ENCODE measurements around the gene SH2D7.

SH2D7 gene

DNA sequence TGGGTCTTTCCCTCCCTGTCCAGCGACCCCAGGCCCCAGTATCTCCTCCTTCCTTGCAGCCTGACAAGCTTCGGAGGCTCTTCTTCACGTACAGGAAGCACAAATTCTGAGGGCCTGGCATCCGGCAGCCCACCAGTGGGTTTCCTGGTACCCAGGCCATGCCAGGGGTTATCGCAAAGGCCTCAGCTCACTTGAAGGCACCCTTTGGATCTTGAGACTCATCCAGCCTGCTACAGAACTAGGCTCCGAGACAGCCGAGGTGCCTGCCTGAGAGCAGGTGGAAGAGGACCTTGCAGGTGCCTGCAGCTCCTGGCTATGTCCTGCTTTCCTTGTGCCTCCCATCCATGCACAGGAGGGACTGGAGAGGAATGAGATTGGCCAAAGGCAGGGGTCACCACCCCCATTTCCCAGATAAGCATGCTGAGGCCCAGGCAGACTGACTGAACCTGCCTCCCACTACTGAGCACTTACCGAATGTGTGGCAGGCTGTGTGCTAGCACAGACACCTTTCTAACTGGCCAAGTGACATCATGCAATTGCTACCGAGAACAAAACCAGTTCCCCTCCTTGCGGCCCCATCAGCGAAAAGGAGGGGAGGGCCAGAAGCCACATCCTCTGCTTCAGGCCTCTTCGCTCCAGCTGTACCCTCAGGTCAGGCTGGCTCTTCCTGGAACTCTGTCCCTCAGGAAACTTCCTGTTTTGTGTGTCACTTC lies 11.2 kb downstream of the SH2D7 start:
- in situ Hi-C loops (cut with MboI; ENCODE audit: low sequenced_read_pairs), result loop anchor here (25.0 kb wide), 1 partner anchor 141 kb away; no protein-coding TSS in a partner anchor

DNA sequence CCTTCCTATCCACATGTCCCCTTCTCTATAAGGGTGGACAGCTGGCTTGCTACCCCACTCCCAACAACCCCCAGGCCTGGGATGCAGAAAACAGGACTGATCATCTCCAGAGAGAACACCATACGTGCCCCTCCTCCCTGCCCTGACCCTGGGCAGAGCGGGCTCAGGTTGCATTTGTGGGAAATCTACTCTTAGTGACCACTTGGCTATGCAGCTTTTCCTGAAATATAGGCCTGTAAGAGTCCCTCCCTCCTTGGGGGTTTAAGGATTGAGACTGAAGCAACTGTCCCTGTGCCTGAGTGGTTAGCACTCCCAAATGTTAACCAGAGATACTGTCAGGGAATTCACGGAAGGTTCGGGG lies 11.7 kb downstream of the SH2D7 start:
- in situ Hi-C loops (cut with MboI; ENCODE audit: low sequenced_read_pairs), result loop anchor here (25.0 kb wide), 1 partner anchor 142 kb away; no protein-coding TSS in a partner anchor

GRCh38 chr15:78104566-78105475 lies 12.5 kb downstream of the SH2D7 start:
- in situ Hi-C loops (cut with MboI; ENCODE audit: low sequenced_read_pairs), result loop anchor here (25.0 kb wide), 1 partner anchor 143 kb away; no protein-coding TSS in a partner anchor

GRCh38 chr15:78105476-78106241 lies 13.3 kb downstream of the SH2D7 start:
- in situ Hi-C loops (cut with MboI; ENCODE audit: low sequenced_read_pairs), result loop anchor here (25.0 kb wide), 1 partner anchor 143 kb away; no protein-coding TSS in a partner anchor

- in situ Hi-C loops (cut with MboI; ENCODE audit: low sequenced_read_pairs), result loop anchor here (25.0 kb wide), 1 partner anchor 145 kb away; no protein-coding TSS in a partner anchor
These were observed 15.1 kb downstream of the SH2D7 start for GRCh38 chr15:78107471-78107870.

DNA sequence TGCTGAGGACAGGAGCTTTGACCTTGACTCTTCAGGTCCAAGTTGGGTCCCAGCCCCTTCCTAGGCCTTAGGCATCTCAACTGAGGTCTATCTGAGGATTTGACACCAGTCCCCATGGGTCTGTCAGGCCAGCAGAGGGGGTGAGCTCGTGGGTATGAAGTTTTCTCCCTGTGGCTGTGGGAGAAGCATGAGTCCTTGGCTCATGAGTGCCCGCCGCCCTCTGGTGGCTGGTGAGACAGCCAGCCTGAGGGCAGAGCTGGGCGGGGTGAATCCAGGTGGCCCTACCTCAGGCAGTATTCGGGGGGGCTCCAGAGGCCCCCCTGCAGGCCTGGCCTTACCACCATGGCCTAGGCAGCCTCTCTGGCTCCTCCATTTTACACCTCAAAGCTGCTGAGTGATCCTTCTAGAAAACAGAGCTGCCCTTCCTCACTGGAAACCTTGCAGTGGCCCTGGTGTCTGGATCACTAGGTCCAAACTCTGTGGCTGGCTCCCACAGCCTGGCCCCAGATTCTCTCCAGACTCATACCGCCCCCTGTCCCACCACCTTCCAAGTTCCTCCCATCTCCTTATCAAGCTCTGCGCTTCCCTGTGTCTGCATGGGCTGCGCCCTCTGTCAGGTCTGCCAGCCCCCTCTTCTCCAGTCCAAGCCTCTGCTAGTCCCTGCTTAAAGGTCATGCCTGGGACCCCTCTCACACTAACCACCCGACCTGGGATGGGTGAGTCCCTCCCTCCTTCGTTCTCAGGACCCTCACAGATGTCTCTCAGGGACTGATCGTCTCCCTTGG lies 16.1 kb downstream of the SH2D7 start:
- in situ Hi-C loops (cut with MboI; ENCODE audit: low sequenced_read_pairs), result loop anchor here (25.0 kb wide), 1 partner anchor 146 kb away; no protein-coding TSS in a partner anchor

DNA sequence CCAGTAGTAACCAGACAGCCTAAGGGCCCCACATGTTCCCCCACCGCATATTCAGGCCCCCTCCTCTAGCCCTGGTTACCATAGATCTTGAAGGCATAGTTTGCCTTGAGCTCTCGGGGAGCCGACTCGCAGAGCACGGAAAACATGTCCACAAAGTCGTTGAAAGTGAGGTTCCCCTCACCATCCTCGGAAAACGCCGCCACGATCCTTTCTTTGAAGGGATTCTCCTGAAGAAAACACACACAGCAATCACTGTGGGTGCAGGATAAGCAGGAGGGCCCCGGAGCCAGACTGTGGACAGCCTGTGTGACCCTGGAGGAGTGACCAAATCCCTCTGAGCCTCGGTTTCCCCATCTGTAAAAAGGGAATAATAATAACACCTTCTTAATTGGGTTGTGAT lies 16.8 kb downstream of the SH2D7 start:
- in situ Hi-C loops (cut with MboI; ENCODE audit: low sequenced_read_pairs), result loop anchor here (25.0 kb wide), 1 partner anchor 147 kb away; no protein-coding TSS in a partner anchor

- in situ Hi-C loops (cut with MboI; ENCODE audit: low sequenced_read_pairs), result loop anchor here (25.0 kb wide), 1 partner anchor 148 kb away; no protein-coding TSS in a partner anchor
These were observed 17.7 kb downstream of the SH2D7 start for GRCh38 chr15:78110096-78110495.

DNA sequence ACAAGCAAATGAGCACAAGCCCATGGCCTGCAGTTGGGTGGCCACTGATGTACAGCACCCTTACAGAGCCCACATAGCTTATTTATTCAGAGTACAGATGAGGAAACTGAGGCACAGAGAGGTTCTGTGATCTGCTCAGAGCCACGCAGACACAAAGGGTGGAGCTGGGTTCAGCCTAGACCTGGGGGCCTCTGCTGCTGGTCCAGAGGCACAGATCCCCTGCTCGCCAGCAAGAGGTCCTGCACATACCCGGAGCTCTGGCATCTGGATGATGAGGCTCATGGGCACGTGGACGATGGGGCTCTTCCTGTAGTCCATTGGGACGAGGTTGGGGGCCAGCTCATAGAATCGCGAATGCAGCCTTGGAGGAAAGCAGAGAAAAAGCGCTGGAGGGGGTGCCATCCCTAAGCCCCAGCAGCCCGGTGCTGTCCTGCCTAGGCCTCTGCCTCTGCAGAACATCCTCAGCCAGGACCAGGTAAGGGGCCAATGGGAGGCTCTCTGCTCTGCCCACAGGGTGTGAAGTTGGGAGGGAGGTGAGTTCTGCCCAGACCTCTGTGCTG lies 18.6 kb downstream of the SH2D7 start:
- in situ Hi-C loops (cut with MboI; ENCODE audit: low sequenced_read_pairs), result loop anchor here (25.0 kb wide), 1 partner anchor 149 kb away; no protein-coding TSS in a partner anchor

DNA sequence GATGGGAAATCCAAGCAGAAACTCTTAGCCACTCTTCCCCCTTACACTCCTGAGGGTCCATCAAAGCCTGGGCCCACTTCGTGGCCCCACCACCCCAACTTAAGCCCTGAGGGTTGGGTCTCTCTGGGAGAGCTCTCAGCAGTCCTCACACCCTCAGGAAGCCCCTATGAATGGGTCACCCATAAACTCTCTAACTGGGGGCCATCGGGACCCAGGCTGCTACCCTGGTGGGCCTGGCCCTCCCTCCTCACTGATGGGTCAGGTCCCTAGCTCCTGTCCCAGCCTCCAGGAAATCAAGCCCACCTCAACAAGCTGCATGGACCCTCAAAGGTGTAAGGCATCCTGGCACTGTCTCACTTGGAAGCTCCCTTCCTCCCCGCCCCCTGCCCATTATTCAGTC lies 19.4 kb downstream of the SH2D7 start:
- in situ Hi-C loops (cut with MboI; ENCODE audit: low sequenced_read_pairs), result loop anchor here (25.0 kb wide), 1 partner anchor 149 kb away; no protein-coding TSS in a partner anchor

GRCh38 chr15:78112551-78112950 lies 20.2 kb downstream of the SH2D7 start:
- in situ Hi-C loops (cut with MboI; ENCODE audit: low sequenced_read_pairs), result loop anchor here (25.0 kb wide), 1 partner anchor 150 kb away; no protein-coding TSS in a partner anchor

- in situ Hi-C loops (cut with MboI; ENCODE audit: low sequenced_read_pairs), result loop anchor here (25.0 kb wide), 1 partner anchor 158 kb away; no protein-coding TSS in a partner anchor
These were observed 28.2 kb downstream of the SH2D7 start for GRCh38 chr15:78120523-78120922.

DNA sequence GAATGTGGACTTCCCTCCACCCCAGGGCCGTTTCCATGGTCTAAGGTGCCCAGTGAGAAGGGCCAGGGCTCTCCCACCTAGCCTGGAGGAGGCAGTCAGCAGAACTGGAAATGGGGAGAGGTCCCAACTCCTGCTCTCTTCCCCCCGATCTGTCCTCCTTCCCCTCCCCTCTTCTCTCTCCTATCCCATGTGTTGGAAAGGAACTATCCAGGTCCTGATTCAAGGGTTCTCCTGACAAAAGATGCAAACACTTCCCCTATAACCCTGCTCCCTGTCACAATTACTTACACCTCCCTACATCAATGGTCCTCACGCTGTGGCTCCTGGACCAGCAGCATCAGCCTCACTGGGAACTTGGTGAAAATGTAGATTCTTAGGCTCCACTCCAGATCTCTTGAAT lies 32.9 kb downstream of the SH2D7 start:
- in situ Hi-C loops (cut with MboI; ENCODE audit: low sequenced_read_pairs), result no loop called here

DNA sequence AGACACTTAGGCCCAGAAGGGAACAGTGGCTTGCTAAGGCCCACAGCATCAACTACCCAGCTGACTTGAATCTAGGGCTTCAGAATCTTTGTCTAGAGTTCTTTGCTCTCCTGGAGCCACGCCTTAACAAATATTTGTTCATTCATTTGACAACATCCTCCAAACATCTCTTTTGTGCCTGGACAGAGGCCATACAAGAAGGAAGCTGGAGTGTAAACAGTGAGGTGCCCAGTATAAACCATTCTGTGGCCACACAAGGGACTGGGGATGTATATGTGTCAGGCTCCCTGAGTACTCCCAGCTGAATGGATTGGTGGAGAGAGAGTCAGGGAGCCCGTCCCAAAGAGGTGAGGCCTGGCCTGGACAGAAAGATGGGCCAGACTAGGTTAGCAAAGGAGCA lies 35.5 kb downstream of the SH2D7 start:
- in situ Hi-C loops (cut with MboI; ENCODE audit: low sequenced_read_pairs), result no loop called here

GRCh38 chr15:78129077-78129750 lies 36.9 kb downstream of the SH2D7 start:
- in situ Hi-C loops (cut with MboI; ENCODE audit: low sequenced_read_pairs), result no loop called here

- in situ Hi-C loops (cut with MboI; ENCODE audit: low sequenced_read_pairs), result no loop called here
These were observed 37.5 kb downstream of the SH2D7 start for GRCh38 chr15:78129751-78130287.

DNA sequence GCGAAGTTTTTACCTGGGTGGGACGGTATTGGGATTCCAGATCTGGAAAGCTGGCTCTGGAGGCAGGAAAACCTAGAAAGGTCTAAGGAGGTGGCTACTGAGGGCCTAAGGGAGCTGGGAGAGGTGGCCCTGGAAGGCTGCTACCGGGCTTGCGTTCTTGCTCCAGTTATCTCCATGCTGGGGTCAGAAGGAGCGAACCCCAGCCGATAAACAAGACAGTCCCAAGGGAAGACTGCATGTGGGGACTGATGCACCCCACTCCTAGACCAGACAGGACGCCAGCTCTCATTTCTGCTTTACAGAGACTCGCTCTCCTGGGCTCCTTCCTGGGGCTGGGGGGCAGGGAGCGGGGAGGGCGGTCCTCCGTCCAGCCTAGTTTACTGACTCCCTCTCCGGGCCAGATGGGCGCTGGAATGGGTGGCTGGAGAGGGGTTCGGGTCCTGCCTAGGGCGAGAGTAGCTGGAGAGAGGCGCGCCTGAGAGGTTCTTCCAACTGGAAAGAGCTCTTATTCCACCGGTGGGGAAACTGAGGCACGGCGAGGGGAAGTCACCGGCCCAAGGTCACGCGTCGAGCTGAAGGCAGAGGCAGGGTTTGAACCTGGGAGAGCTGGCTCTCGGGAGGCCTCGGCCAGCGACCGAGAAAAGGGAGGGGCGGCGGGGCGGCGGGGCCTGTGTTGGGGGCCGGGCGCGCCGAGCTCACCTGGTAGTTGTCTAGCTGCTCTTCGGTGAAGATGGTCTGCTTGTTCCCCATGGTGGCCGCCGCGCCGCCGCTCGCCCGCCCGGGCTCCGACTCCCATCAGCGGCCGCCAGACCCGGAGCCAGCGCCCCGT lies 38.3 kb downstream of the SH2D7 start:
- in situ Hi-C loops (cut with MboI; ENCODE audit: low sequenced_read_pairs), result no loop called here
